Esophagus squamous epithelium (tissue), 4 donors: Measurements from ENCODE around the gene AP2A2.

Experiments
- POLR2A ChIP-seq, 4 donors: fragments of 450-650 bp; IDR thresholded peaks; one replicate each; pipeline ENCODE4 v1.6.1; 2017; ENCODE audit warnings: antibody characterized with exemption in 4 of 4, mild to moderate bottlenecking in 4 of 4, moderate library complexity in 3 of 4
- TF ChIP-seq, protein P1 (sequence below), 6 experiments: fragments of 450-650 bp in 4 of 6; fragments of 200-600 bp in 2 of 6; sonication (generic) in 2 of 6; IDR thresholded peaks; one replicate each; pipeline ENCODE4 v1.5.1; 2016 to 2019; ENCODE audit warnings: antibody characterized with exemption in 6 of 6, mild to moderate bottlenecking in 4 of 6, moderate library complexity in 4 of 6

GRCh38 chr11:959608-960007 lies 33.9 kb downstream of the AP2A2 start:
- TF ChIP-seq, protein P1, sequence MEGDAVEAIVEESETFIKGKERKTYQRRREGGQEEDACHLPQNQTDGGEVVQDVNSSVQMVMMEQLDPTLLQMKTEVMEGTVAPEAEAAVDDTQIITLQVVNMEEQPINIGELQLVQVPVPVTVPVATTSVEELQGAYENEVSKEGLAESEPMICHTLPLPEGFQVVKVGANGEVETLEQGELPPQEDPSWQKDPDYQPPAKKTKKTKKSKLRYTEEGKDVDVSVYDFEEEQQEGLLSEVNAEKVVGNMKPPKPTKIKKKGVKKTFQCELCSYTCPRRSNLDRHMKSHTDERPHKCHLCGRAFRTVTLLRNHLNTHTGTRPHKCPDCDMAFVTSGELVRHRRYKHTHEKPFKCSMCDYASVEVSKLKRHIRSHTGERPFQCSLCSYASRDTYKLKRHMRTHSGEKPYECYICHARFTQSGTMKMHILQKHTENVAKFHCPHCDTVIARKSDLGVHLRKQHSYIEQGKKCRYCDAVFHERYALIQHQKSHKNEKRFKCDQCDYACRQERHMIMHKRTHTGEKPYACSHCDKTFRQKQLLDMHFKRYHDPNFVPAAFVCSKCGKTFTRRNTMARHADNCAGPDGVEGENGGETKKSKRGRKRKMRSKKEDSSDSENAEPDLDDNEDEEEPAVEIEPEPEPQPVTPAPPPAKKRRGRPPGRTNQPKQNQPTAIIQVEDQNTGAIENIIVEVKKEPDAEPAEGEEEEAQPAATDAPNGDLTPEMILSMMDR (IDR thresholded peaks at IDR 0.05) = no peak
- no peak for TF ChIP-seq POLR2A (IDR thresholded peaks at IDR 0.05)
